RWPE2 (cell line): ENCODE results near the gene MAGEF1.

Experiments used
- ATAC-seq: fragments of 200-7000 bp; cut with Tn5 transposase; 3 replicates; pipeline ENCODE4 v1.9.1; 2021; ENCODE audit warnings: low read depth
- DNase-seq: peaks from one replicate; pipeline ENCODE4 v3.0.0-alpha.2; 2020; ENCODE audit warnings: low spot score
- H3K27ac ChIP-seq: fragments of 450-650 bp; 2 replicates; pipeline ENCODE4 v1.5.1; 2017; ENCODE audit warnings: mild to moderate bottlenecking; ENCODE audit not compliant: poor library complexity, severe bottlenecking
- H3K27me3 ChIP-seq: fragments of 250-450 bp; sonication (Bioruptor Pico); 2 replicates; pipeline ENCODE4 v1.5.1; 2021; ENCODE audit warnings: mild to moderate bottlenecking, moderate library complexity; ENCODE audit not compliant: insufficient read depth, poor library complexity, severe bottlenecking
- H3K36me3 ChIP-seq: fragments of 250-450 bp; sonication (Bioruptor Pico); 2 replicates; pipeline ENCODE4 v1.5.1; 2020; ENCODE audit warnings: low read depth, mild to moderate bottlenecking, moderate library complexity
- H3K4me1 ChIP-seq: fragments of 250-450 bp; sonication (Bioruptor Pico); 2 replicates; pipeline ENCODE4 v1.5.1; 2021; ENCODE audit warnings: mild to moderate bottlenecking, moderate library complexity; ENCODE audit not compliant: insufficient read depth, poor library complexity, severe bottlenecking
- H3K4me3 ChIP-seq: fragments of 250-450 bp; sonication (Bioruptor Pico); 2 replicates; pipeline ENCODE4 v1.5.1; 2021; ENCODE audit warnings: mild to moderate bottlenecking, moderate library complexity; ENCODE audit not compliant: severe bottlenecking
- H3K9me3 ChIP-seq: fragments of 250-450 bp; sonication (Bioruptor Pico); 2 replicates; pipeline ENCODE4 v1.5.1; 2021; ENCODE audit warnings: mild to moderate bottlenecking, moderate library complexity; ENCODE audit not compliant: severe bottlenecking
- CTCF ChIP-seq: fragments of 450-650 bp; IDR thresholded peaks from one replicate; pipeline ENCODE4 v1.5.1; 2017; ENCODE audit warnings: mild to moderate bottlenecking, moderate library complexity; ENCODE audit not compliant: poor library complexity, severe bottlenecking

MAGEF1 gene

GRCh38 chr3:184717399-184717983, 5.6 kb upstream of the MAGEF1 start:
- H3K27ac ChIP-seq = no peak overlapping the region
- ATAC-seq (no peak), DNase-seq (no peak)
- TF ChIP-seq CTCF = no peak
- H3K9me3 ChIP-seq = no peaks in the 10 kb centered on the region
- H3K36me3 ChIP-seq = no peaks in the 10 kb centered on the region
- no peaks in the 10 kb centered on the region for H3K27me3 ChIP-seq
- H3K4me3 ChIP-seq = no peak overlapping the region
- peaks cover 10% of the 10 kb centered on the region for H3K4me1 ChIP-seq

GRCh38 chr3:184716622-184717398, 4.9 kb upstream of the MAGEF1 start:
- Histone ChIP-seq H3K4me3 (no peak overlapping the region), H3K36me3 (no peaks in the 10 kb centered on the region), H3K27ac (no peak overlapping the region), H3K27me3 (no peaks in the 10 kb centered on the region), H3K9me3 (no peaks in the 10 kb centered on the region), H3K4me1 (peaks cover 10% of the 10 kb centered on the region)
- ATAC-seq (peak; percentile 49), DNase-seq (no peak)
- TF ChIP-seq CTCF = no peak

GRCh38 chr3:184715943-184716621, 4.2 kb upstream of the MAGEF1 start:
- no peak for TF ChIP-seq CTCF
- no peak for DNase-seq
- no peak for ATAC-seq
- Histone ChIP-seq H3K36me3 (no peaks in the 10 kb centered on the region), H3K4me3 (no peak overlapping the region), H3K27ac (no peak overlapping the region), H3K27me3 (no peaks in the 10 kb centered on the region), H3K4me1 (peaks cover 10% of the 10 kb centered on the region), H3K9me3 (no peaks in the 10 kb centered on the region)

GRCh38 chr3:184713521-184713920, 1.7 kb upstream of the MAGEF1 start:
- no peak for ATAC-seq

More at GRCh38 chr3:184713521-184713920, 1.7 kb upstream of the MAGEF1 start:
- Histone ChIP-seq H3K4me1 (peaks cover 19% of the 10 kb centered on the region), H3K4me3 (no peak overlapping the region), H3K36me3 (peaks cover 16% of the 10 kb centered on the region), H3K27me3 (no peaks in the 10 kb centered on the region), H3K27ac (no peak overlapping the region), H3K9me3 (no peaks in the 10 kb centered on the region)
- DNase-seq = no peak
- TF ChIP-seq CTCF = no peak
